A549 treated with Mapracorat at 1 μM for 4 hours (cell line): Measurements from ENCODE around the gene PPP1R3C. TPM values are rescaled to one million over a fixed set of nuclear protein-coding genes. Genes with fewer than 3 reads are reported as not detected.

Source experiments
- total RNA-seq: library from RNA; stranded (reverse); fragments of 200-300 nt; extraction: Qiagen RNA extraction; gene quantifications from 5 replicates; pipeline ENCODE4 v1.2.3, GENCODE V29; 2022

Gene PPP1R3C
- 22.1 to 28.4 TPM (median 23.7 TPM) in 5 replicates for total RNA-seq

GRCh38 chr10:91632671-91633550 lies at the start of gene PPP1R3C:
Gene PPP1R3C (minus strand): TSS chr10:91633071. CDS start chr10:91632969, 102 bp downstream.

Other genes starting within 250 kb of the PPP1R3C start
- 3.2 to 4.2 TPM (median 3.6 TPM) in 5 replicates for gene HECTD2, start 222.7 kb downstream of the PPP1R3C start, total RNA-seq
- gene TNKS2, start 165.4 kb upstream of the PPP1R3C start, total RNA-seq: 15.6 to 21.2 TPM (median 20.9 TPM) in 5 replicates